SK-N-MC (cell line): ENCODE measurements around the gene NMRAL1.

Experiments
- EZH2 ChIP-seq: fragments of 200-600 bp; sonication (generic); IDR thresholded peaks from one replicate; pipeline ENCODE4 v1.6.1; 2017; ENCODE audit warnings: antibody characterized with exemption
- POLR2AphosphoS5 ChIP-seq: IDR thresholded peaks from 2 replicates; pipeline ENCODE4 v1.6.1; 2012; ENCODE audit warnings: mild to moderate bottlenecking, low read depth, low read length, borderline replicate concordance

DNA sequence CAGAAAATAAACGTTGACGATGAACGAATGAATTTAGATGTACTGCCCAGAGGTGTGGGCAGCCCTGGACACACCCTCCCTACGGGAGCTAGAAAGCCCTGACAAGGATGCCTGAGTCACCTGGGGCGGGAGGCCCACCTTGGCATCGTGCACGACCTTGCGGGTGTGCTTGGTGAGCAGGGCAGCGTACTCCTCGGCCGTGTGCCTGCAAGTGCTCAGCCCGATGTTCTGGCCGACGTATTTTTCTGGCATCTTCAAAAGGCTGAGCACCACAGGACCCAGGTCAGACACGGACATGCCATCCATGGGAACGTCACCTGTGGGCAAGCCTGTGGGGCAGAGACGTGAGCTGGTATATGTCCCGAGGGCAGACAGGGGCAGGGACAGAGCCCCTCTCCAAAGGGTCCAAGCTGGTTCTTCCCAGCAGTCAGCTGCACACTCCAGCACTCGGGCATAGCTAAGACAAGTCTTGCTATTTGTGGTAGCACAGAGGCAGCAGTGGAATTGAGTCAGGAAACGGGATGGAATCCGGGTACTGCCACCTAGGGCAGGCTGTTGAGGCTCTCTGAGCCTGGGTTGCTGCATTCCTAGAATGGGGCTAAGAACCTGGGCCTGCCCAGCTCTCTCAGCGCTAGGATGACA lies 10.8 kb downstream of the NMRAL1 start:
- TF ChIP-seq EZH2, result no peak
- TF ChIP-seq POLR2AphosphoS5, result no peak
